GM21529 (cell line): ENCODE measurements around the gene UMODL1.
"Not testable (repeated sequence)": the region's sequence is repeated elsewhere in the genome, so short reads cannot be mapped to it uniquely, and the experiment has no call there.

Experiments
- ATAC-seq: cut with Tn5 transposase; IDR thresholded peaks from one replicate; pipeline ENCODE4 v1.9.1; 2021; ENCODE audit not compliant: unreplicated experiment

Gene UMODL1

DNA sequence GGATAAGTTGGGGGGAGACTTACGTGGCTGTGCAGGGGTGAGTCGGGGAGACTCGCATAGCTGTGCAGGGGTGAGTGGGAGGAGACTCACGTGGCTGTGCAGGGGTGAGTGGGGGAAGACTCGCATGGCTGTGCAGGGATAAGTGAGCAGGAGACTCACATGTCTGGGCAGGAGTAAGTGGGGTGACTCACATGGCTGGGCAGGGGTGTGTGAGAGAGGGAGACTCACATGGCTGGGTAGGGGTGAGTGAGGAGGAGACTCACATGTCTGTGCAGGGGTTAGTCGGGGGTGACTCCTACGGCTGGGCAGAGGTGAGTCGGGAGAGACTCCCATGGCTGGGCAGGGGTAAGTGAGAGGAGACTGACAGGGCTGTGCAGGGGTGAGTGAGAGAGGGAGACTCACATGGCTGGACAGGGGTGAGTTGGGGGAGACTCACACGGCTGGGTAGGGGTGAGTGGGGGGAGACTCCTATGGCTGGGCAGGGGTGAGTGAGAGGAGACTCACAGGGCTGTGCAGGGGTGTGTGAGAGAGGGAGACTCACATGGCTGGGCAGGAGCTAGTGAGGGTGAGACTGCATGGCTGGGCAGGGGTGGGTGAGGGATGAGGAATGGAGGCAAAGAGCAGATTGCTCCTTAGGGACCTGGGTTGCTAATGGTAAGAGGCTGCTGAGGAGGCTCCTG is 91.9 kb downstream of the UMODL1 start:
- no peak for ATAC-seq

DNA sequence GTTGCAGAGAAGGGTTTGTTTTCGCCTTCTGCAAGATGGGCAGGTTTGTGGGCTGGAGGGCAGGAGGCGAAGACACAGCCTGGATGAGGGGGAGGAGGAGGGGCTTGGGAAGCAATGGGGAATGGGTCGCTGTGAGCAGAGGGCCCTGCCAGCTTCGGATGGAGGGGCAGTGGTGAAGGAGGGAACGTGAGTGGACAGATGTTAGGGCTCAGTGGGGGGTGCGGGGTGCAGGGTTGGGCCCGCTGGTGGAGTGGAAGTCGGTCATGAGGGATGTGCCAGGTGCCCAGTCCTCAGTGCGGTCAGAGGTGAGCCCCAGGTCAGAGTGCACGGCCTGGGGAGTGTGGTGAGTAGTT is 92.4 kb downstream of the UMODL1 start:
- ATAC-seq = no peak

DNA sequence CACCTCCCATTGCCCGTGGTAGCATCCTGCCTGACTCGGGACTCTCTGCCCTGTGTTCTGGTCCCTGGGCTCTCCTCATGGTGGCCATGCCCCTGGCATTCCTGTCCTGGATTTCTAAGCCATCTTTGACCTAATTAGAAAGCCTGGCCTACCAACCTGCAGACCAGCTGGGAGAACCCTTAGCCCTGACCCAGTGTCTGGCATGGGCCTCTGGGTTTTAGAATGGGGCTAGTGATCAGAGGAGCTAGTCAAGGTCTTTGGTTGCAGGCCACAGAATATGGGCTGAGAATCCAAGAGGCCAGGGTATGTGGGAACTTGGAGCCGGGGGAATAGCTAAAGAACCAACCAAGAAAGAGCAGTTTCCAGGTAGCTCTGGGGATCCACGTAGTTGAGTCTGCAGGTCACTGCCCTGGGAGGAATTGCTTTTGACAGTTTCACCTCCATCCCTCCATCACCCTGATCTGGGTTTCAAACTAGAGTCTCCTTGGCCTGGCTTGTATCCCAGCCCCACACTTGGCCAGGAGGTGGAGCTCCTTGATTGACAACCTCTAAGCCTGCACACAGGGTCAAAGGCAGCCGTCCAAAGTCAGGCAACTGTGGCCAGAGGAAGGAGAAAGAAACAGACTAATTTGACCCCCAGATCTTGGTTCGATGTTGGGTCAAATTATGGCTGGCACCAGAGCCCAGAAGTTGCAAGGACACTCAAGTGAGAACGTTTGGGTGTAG is 93.1 kb downstream of the UMODL1 start:
- ATAC-seq = no peak

DNA sequence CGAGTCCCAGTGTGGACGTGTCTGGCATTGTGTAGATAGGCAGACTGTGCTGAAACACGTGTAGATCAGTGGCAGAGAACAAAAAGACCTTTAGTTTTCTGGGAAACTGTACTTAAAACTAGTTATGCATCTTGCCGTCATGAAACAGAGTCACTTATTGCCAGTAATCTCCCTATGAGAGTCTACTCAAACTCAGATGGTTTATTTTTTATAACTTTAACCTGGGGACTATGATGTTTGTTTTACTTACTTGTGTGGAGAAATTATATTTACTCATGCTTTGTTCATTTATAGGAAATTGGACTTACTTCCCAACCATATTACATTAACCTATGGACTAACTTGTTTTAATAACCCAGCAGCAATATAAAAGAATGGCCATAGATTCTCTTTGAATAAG is 93.7 kb downstream of the UMODL1 start:
- no peak for ATAC-seq

DNA sequence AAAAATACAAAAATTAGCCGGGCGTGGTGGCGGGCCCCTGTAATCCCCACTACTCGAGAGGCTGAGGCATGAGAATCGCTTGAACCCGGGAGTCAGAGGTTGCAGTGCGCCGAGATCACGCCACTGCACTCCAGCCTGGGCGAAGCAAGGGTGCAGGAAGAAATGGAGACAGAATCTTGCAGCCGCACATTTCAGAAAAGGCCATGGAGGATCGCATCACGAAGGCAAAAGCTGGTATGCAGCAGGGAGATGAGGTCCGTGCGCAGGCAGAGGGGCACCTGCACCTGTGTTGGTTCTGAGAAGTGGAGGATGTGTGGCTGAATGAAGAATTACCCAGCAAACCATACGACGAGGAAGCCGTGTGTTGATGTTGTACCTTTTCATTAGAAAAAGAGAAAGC is 94.8 kb downstream of the UMODL1 start:
- ATAC-seq = no peak

DNA sequence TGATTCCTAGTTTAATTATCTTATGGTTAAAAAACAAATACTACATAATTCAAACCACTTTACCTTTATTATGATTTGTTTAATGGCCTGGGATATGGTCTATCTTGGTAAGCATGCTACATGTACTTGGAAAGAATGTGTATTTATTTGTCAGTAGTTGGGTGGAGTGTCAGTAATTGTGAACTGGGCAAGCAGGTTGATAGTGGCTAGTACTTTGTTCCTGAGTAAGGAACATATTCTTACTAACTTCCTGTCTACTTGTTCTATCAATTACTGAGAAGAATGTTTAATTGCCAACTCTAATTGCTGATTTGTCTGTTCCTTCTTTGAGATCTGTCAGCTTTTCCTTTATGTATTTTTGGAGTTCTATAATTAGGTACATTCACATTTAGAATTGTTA is 98.6 kb downstream of the UMODL1 start:
- no peak for ATAC-seq

DNA sequence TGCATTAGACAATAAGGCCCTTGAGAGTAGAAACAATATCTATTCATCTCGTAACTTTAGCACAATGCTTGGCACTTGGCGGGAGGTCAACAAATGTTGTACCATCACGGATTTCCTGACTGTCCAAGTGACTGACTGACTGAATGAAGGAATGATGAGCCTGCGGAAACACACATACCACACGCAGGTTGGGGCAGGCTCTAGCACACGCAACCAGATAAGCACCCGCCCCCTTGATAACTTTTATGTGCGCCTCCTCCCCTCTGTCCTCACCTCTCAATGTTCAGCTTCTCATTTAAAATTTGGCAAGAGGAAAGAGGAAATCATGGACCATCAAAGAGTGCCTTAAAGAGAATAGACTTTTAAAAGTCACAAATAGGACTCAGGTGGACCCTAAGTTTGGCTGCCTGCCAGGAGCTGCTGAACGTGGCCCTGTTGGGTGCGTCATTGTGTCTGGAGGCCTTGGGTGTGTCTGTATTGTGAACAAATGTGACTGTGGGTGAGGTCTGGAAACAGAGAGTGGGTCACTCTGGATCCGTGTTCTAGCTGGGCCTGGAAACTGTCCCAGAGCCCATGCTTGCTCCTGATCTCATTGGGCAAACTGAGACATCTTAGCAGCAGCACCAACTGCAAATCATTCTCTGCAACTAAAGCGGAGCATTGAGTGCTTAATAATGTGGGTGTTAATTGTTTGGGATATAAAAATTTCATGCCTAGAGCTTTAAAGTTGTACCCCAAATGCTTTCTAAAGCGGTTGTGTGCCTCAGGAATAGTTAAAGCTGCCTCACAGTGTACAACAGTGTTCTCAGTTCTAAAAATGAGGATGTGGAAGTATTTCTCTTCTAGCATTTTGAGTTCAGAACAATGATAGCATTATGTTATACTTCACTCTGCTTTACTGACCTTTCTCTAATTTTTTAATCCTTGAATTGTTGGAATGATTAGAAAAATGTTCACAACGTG is 100.3 kb downstream of the UMODL1 start:
- no peak for ATAC-seq

DNA sequence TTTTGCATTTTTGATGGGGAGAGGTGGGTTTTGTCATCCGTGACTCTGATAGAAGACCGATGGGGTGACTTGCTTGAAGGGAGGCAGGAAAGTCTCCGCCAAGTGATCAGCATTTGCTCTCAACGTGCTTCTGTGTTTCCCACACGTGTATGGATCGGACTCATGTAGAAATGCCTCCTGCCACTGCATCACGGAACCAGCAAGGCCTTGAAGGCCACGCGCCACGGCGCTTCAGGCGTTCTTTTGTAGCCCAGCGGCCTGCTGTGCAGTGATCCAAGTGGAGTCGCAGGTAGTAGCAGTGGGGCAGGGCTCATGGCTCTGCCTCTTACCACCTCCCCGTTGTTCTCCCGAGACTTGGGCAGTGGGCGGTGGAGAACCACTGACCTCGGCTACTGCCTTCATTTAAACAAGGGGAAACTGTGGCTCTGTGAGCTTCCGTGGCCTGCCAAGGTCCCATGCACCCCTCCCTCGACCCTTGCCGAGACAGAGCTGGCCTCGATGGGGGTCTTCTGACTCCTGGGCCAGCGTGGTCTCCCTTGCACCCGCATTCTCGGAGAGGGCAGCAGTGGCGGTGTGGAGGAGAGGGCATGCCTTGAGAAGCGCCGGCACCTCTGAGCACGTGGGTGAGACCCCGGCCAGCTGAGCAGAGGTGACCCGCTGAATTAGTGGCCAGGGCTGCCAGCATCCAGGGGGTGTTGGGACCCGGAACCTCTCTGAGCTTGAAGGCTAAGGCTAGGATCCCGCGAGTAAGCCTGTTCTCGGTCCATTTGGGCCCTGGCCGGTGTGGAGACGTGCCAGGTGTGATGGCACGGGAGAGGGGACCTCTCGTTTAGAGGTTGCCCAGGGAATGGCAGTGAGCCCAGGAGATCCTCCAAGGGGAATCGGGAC is 101.7 kb downstream of the UMODL1 start:
- no peak for ATAC-seq

DNA sequence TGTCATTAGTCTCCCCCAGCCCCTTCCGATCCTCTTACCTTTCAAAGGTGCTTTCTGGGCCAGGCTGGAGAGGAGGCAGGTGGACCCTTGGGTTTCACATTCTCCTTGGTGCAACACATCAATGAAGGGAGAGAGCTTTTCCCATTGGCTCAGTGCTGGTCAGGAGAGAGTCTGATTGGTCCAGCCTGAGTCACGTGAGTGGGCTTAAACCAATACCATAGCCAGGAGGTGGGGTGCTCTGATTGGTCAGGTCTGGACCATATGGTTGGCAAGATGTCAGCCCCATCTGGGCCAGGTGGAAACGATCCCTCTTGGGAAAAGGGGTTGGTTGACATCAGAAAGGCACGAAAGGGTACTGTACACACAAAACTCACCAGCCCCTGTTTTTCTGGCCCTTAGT is 103.1 kb downstream of the UMODL1 start:
- ATAC-seq = no peak

DNA sequence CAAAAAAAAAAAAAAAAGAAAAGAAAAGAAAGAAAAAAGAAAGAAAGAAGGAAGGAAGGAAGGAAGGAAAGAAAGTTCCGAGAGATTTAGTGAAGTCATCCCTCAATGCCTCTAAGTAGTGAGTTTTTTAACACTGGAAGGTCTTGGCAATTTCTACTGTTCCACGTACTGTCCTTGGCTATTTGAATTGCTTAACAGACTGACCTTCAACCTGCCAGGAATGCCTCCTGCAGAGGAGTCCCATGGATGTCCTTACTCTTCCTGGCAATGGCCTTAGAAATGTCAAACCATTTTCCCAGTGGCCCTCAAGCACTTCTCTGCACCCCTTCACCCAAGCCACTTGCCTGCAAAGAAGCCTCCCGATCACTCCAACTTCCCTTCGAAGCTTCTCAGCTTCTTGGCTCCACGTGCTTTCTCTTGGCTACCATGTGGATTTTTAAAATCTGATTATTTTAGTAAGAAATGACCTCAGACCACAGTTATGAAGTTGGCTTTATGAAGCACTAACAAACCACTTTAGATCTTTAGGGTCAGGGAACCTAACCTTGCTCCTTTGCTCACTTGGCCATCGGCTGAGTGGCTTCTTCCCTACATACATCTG is 104.1 kb downstream of the UMODL1 start:
- ATAC-seq = no peak

DNA sequence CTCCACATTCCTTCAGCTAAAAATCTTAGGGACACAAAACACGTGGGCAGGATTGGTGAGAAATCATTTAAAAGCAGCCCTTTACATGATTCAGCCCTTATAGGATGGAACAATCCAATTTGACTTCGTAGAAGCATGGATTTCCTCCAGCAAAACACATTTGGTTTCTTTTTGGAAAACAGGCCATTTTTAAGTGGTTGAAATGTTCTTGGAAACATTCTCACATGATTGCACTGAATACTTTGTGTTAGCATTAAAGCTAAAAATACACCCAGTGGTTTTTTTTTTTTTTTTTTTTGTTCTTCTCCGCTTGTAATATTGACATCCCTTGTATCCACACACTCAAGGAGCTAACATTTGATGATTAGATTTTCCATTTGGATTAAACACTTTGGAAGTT is 105.7 kb downstream of the UMODL1 start:
- no peak for ATAC-seq

DNA sequence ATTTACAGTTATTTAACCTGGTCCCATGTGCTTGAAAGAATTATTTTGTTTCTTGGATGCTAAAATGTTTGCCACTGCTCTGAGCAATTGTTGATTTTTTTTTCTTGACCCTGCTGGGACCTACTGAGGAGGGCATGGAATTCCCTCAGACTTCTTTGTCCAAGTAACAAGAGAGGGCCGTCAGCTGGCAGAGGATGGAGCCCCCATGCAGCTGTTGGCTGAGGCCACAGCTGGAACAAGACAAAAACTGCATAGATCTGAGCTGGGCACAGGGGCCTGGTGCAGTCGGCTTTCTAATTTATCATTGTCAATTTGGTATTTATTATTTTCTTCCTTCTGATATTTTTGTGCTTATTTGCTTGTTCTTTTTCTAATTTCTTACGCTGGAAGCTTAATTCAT is 108.2 kb downstream of the UMODL1 start:
- no peak for ATAC-seq

DNA sequence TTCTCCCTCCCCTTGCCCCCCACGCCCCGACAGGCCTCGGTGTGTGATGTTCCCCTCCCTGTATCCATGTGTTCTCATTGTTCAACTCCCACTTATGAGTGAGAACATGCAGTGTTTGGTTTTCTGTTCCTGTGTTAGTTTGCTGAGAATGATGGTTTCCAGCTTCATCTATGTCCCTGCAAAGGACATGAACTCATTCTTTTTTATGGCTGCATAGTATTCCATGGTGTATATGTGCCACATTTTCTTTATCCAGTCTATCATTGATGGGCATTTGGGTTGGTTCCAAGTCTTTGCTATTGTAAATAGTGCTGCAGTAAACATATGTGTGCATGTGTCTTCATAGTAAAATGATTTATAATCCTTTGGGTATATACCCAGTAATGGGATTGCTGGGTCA is 108.9 kb downstream of the UMODL1 start:
- not testable (repeated sequence) for ATAC-seq

DNA sequence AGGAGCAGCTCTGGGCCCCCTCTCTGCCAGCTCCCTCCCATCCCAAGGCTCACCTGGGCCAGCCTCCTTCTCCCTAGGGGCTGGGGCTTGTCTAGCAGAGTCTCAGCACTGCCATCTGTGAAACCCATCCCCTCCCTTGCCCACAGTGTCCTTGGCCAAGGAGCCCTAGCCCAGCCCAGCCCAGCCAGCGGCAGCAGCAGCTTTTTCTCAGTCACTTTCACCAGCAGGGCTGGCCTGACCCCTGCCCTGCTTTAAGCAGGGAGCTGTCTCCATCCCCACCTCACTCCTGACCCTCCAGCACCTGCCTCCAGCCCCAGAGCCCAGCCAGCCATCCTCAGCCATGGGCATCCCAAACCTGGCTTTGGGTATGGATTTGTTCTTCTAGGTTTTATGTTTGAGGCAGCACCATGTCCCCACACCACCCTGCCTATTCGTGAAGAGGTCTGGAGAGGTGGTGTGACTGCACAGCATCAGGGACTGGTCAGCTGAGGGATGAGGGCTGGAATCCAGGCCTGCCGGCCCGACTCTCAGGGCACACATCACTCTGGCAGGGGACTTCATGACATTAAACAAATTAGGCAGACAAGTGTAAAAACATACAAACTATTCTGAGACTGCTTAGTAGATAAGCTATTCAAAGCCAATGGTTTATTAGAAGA is 111.7 kb downstream of the UMODL1 start:
- no peak for ATAC-seq

DNA sequence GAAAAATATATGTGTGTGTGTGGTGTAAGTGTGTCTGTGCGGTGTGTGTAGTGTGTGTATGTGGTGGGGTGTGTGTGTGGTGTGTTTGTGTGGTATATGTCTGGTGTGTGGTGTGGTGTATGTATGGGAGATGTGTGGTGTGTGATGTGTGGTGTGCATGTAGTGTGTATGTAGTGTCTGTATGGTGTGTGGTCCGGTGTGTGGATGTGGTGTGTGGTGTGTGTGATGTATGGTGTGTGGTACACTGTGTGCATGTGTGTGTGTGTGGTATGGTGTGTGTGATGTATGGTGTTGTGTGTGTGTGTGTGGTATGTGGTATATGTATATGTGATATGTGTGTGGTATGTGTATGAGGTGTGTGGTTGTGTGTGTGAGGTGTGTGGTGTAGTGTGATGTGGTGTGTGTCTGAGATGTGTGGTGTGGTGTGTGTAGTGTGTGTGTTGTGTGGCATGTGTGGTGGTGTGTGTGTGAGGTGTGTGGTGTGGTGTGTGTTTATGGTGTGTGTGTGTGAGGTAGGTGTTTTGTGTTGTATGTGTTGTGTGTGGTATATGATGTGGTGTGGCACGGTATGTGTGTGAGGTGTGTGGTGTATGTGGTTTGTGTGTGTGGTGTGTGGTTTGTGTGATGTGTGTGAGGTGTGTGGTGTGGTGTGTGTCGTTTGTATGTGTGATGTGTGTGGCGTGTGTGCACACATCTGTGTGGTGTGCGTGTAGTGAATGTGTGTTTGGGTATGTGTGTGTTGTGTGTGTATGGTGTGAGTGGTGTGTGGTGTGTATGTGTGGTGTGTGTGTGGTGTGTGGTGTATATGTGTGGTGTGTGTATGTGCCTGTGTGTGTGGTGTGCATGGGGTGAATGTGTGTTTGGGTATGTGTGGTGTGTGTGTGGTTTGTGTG is 112.5 kb downstream of the UMODL1 start:
- no peak for ATAC-seq

DNA sequence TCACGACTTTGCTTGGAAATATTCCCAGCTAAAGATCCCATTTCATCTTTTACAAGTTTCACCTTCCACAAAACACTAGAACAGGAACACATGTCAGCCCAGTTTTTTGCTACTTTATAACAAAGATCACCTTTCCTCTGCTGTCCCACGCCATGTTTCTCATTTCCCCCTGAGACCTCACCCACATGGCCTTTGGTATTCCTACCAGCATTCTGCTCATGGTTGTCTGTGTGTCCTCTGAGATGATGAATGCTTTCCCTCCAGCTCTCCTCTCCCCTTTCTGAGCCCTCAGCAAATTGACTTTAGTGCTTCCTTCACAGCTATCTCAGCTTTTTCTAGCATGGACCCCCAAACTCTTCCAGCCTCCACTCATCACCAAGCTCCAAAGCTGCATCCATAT is 115.5 kb downstream of the UMODL1 start:
- no peak for ATAC-seq

DNA sequence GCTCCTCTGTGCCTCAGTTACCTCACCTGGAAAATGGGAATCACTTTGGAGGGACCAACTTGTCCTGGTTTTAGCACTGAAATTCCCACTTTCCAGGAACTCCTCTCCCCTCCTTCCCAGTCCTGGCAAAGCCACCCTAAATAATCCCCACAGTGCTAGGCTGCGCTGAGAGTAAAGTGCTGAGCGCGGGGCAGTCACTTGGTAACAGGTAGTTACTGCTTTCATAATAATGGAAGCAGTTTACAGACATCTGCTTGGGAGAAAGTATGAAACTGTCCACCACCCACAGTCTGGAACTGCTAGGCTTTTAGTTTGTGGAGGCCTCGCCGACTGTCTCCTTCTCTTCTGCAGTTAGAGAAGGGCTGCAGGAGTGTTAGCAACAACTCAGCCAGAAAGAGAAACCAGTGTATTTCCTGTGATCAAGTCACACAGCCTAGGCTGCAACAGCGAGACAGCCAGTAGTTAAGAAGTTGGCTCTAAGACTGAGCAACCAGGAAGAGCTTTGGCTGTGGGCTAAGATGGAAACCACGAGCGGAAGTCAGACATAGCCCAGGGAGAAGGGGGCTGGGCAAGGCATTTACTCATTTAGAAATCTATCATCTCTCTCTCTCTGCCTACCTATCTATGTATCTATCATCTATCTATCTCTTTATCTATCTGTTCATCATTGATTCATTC is 117.0 kb downstream of the UMODL1 start:
- ATAC-seq = peak; percentile 98

DNA sequence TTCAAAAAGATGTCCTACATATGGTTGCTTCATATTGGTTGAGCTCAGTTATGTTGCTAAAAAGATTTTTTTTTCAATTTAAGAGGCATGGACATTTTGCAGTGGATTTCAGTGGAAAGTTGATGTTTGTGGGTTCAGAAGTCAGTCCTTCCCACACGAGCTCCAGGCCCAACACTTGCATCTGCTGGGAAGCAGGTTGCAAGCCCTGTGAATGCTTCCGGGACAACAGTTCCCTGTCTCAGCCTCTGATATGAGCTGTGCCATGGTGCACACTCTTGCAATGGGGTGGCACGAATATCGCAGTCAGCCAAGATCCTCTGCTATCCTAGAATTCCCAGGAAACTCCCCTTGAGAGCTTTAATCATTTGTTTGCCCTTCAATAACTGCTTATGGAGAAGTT is 117.5 kb downstream of the UMODL1 start:
- no peak for ATAC-seq
